Renal cortex interstitium (tissue), 11 donors: ENCODE data around the gene CUEDC1. TPM values are rescaled to one million over a fixed set of nuclear protein-coding genes. Genes with fewer than 3 reads are reported as not detected.

ENCODE experiments used
- DNase-seq, 11 donors: peaks; one replicate each; pipeline ENCODE4 v3.0.0-alpha.2; 2013; ENCODE audit warnings: low read depth in 9 of 11, low spot score in 4 of 11; ENCODE audit errors: extremely low read depth in 1 of 11
- polyA plus RNA-seq, 3 donors: library from polyadenylated mRNA; unstranded; fragments of 120-200 nt; gene quantifications; one replicate each; pipeline ENCODE4 v1.2.1, GENCODE V29; 2013; ENCODE audit not compliant: insufficient read length in 3 of 3

CUEDC1 gene
- polyA plus RNA-seq, 3 donors, result 47.1 to 47.8 (median 47.7) TPM

- no peak for DNase-seq
Measured at GRCh38 chr17:57835333-57835900, 119.8 kb downstream of the CUEDC1 start.

GRCh38 chr17:57834146-57834741 is 121.0 kb downstream of the CUEDC1 start:
- DNase-seq, result no peak

- peak in 9 of 11 donors; percentile 57 to 77 (median 68) for DNase-seq
Measured at GRCh38 chr17:57833179-57833939, 121.9 kb downstream of the CUEDC1 start.

DNA sequence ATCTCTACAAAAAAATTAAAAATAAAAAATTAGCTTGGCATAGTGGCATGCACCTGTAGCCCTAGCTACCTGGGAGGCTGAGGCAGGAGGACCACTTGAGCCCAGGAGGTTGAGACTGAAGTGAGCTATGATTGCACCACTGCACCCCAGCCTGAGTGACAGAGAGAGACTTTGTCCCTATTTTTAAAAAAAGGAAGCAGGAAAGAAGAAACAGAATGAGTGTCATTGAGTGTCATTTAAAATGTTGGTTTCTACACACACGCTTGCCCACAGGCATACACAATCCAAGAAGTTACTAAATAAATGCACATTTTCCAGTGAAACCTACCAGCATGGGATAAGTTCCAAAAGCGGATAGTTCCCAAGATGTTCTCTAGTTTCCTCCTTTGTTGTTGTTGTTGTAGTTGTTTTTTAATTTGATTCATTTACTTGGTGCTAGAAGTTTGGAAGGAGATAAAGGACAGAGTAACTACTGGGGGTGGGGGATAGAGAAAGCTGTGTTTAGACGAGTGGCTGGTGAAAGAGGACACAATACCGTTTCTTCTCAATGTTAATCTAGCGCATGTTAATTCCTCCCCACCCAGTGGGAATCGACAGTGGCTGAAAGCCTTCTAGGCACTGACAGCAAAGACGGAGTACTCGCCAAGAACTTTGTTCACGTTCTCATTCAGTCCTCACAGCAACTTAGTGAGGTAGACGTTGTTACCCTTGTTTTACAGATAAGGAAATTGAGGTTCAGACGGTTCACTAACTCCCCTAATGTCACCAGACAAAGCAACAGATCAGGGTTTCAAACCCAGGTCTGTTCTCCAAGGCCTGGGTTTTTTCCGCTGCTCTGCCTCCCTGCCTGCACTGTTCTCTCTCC is 122.7 kb downstream of the CUEDC1 start:
- no peak for DNase-seq

DNA sequence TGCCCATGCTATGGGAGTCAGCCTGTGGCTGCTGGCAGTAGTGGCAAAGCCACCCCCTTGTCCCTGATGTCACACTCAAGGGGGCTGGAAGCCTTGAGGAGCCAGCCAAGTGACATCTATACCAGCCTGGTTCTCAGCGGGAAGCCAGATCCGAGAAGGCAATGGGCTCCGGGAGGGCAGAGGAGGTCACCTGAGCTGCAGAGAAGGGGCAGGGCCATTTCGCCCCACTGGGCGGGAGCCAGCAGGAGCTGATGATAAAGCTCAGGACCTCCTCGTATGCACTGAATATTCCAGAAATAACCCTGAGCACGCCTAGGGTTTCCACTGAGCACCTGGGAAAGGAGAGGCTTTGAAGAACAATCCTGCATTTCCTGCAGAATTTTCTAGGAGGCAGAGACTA is 124.3 kb downstream of the CUEDC1 start:
- DNase-seq, result no peak

- DNase-seq, result no peak
Measured at GRCh38 chr17:57823469-57824401, 131.5 kb downstream of the CUEDC1 start.

DNA sequence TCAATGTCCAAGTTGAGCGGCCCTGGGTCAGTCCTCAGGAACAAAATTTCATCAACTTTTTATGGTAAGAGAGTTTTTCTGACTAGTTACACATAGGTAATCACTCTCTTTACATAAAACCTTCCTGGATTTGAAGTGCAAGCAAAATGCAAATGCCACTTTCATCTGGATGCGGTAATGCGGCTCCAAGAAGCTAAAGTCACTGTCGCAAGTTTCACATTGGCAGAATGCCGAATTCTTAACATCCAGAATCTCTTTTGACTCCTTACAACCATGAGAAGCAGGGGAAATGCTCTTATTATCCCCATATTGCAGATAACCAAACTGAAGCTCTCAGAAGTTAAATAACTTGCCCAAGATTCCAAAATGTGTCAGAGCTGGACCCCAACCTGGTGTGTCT is 135.3 kb downstream of the CUEDC1 start:
- DNase-seq, result no peak

GRCh38 chr17:57819285-57819684 is 135.9 kb downstream of the CUEDC1 start:
- no peak for DNase-seq

DNA sequence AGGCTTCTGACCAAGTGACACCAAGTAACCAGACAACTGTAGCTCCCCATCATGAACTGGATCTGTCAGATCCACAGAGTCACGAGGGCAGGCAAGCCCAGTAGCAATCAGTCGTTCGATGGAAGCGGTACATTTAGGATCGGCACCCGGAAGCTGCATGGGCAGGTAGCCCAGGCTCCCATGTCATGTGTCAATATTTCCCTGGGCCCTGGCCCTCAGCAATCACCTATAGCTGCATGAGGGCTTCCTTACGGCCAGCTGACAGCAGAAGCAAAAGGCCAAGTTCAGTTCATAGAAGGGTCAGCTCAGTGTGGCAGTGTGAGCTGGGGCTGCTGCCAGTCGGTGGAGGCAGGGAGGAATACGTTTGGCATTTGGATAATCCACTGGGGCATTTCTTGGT is 137.1 kb downstream of the CUEDC1 start:
- no peak for DNase-seq

GRCh38 chr17:57817299-57817698 is 137.9 kb downstream of the CUEDC1 start:
- no peak for DNase-seq

DNA sequence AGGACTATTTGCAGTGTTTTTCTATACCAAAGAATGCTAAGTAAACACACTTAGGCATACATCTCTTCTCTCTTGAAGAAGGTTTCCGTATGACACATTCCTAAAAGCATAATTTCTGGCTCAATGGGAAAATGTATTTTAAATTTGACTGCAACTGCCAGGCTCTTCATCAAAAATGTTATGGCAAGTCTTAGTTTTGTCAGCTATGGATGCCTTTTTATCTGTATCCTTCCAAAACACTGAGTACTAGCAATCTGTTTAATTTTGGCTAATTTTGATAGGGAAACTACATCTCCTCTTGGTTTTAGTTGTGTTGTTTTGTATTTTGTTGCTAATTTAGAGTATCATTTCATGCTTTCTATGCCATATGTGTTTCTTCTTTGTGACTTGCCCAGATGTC is 140.8 kb downstream of the CUEDC1 start:
- DNase-seq, result no peak

GRCh38 chr17:57811638-57812280 is 143.5 kb downstream of the CUEDC1 start:
- DNase-seq, result no peak

Other genes starting within 250 kb of the CUEDC1 start
- gene CCDC182, start 210.1 kb downstream of the CUEDC1 start, polyA plus RNA-seq, result not detected
- gene MRPS23, start 105.4 kb downstream of the CUEDC1 start, polyA plus RNA-seq, result 10 to 100 TPM; 55.4 to 66.7 (median 61.9) TPM
- gene VEZF1, start 32.8 kb upstream of the CUEDC1 start, polyA plus RNA-seq, result 100 to 1,000 TPM in 2 of 3 donors, 10 to 100 TPM in 1; 99.9 to 111 (median 108) TPM
- 100 to 1,000 TPM; 337 to 438 (median 379) TPM for gene SRSF1, start 51.8 kb upstream of the CUEDC1 start, polyA plus RNA-seq
- gene DYNLL2, start 128.0 kb upstream of the CUEDC1 start, polyA plus RNA-seq, result 10 to 100 TPM; 64.4 to 86.1 (median 82.9) TPM
- under 1 TPM in 2 of 3 donors, not detected in 1; 0.03 to 0.11 TPM for gene OR4D1, start 193.0 kb upstream of the CUEDC1 start, polyA plus RNA-seq
- gene OR4D2, start 211.6 kb upstream of the CUEDC1 start, polyA plus RNA-seq, result not detected
- under 1 TPM; 0.68 to 0.95 (median 0.89) TPM for gene EPX, start 237.3 kb upstream of the CUEDC1 start, polyA plus RNA-seq